LNCaP clone FGC (cell line): Measurements from ENCODE around the gene ZNF500.
"Not testable (repeated sequence)": the region's sequence is repeated elsewhere in the genome, so short reads cannot be mapped to it uniquely, and the experiment has no call there.

Experiments
- DNase-seq: peaks from one replicate; pipeline ENCODE4 v3.0.0-alpha.2; 2011; ENCODE audit warnings: low read depth
- H3K4me3 ChIP-seq: 2 replicates; pipeline ENCODE4 v1.5.1; 2011; ENCODE audit warnings: mild to moderate bottlenecking, low read depth, low read length, control low read depth
- CTCF ChIP-seq: IDR thresholded peaks from 2 replicates; pipeline ENCODE4 v1.5.1; 2012; ENCODE audit warnings: mild to moderate bottlenecking; ENCODE audit not compliant: control insufficient read depth, insufficient read depth; ENCODE audit errors: extremely low read depth

ZNF500 gene

GRCh38 chr16:4788489-4788889 lies 21.5 kb upstream of the ZNF500 start:
- H3K4me3 ChIP-seq, result no peak overlapping the region
- no peak for DNase-seq
- TF ChIP-seq CTCF, result no peak

GRCh38 chr16:4787627-4788482 lies 20.9 kb upstream of the ZNF500 start, which contains the start of gene SEPTIN12:
TSS of gene SEPTIN12 (minus strand) at chr16:4788345. CDS start at chr16:4787645, 700 bp downstream.
- DNase-seq, result no peak
- no peak within 1 kb of the TSS for H3K4me3 ChIP-seq
- no peak for TF ChIP-seq CTCF

GRCh38 chr16:4787068-4787467 lies 20.1 kb upstream of the ZNF500 start:
- DNase-seq, result no peak
- no peak overlapping the region for H3K4me3 ChIP-seq
- TF ChIP-seq CTCF, result no peak

- TF ChIP-seq CTCF, result no peak
- no peak for DNase-seq
- H3K4me3 ChIP-seq, result no peak overlapping the region
These were observed 18.9 kb upstream of the ZNF500 start for GRCh38 chr16:4785758-4786433.

GRCh38 chr16:4784444-4784987 lies 17.6 kb upstream of the ZNF500 start:
- not testable (repeated sequence) for DNase-seq, H3K4me3 ChIP-seq

GRCh38 chr16:4783951-4784336 lies 17.0 kb upstream of the ZNF500 start:
- no peak for TF ChIP-seq CTCF
- no peak overlapping the region for H3K4me3 ChIP-seq
- no peak for DNase-seq

- DNase-seq, result no peak
- TF ChIP-seq CTCF, result no peak
- H3K4me3 ChIP-seq, result no peak overlapping the region
These were observed 16.4 kb upstream of the ZNF500 start for GRCh38 chr16:4783251-4783950.
